K562 treated with DMSO at 1 percent for 24 hours (cell line): ENCODE measurements around the gene PHKG1. TPM values are rescaled to one million over a fixed set of nuclear protein-coding genes. Genes with fewer than 3 reads are reported as not detected.

ENCODE experiments used
- total RNA-seq: library from RNA; unstranded; fragments of 300-600 nt; gene quantifications from 2 replicates; pipeline ENCODE4 v1.2.3, GENCODE V29; 2022; ENCODE audit warnings: low read depth; ENCODE audit not compliant: insufficient read depth

The PHKG1 gene
- 1.7 and 2.3 TPM in 2 replicates for total RNA-seq

DNA sequence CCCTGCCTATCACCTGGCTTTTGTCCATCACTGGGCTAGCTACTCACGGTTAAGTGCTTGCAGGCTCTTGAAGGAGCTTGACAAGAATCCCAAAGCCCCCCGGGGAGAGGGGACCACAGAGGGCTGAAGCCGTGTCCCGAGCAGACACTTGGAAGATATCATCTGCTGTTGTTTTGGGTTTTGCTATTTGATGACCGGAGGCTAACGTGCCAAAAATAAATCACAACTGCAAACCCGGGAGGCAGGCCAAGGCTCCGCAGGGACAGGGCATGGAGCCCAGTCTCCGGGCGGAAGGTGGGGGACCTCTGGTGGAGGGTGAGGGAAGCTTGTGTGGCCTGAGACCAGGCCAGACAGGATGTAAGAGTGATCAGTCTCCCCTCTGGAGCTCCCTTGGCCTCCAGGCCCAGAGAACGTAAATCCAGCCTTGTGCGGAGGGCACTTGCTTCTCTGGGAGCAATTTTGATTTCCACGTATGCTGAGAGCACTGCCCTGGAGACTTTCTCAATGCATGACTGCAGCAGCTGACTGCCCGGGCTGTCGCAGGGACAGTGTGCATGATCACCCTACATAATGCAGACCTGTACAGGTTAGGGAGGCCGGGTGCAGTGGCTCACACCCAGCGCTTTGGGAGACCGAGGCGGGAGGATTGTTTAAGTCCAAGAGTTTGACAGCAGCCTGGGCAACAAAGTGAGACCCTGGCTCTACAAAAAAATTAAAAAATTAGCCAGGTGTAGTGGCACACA, at the start of gene PHKG1:
PHKG1 (minus strand) TSS at position 164 of the 743 bp plus-strand sequence. CDS start 4,011 bp downstream, outside the sequence.

DNA sequence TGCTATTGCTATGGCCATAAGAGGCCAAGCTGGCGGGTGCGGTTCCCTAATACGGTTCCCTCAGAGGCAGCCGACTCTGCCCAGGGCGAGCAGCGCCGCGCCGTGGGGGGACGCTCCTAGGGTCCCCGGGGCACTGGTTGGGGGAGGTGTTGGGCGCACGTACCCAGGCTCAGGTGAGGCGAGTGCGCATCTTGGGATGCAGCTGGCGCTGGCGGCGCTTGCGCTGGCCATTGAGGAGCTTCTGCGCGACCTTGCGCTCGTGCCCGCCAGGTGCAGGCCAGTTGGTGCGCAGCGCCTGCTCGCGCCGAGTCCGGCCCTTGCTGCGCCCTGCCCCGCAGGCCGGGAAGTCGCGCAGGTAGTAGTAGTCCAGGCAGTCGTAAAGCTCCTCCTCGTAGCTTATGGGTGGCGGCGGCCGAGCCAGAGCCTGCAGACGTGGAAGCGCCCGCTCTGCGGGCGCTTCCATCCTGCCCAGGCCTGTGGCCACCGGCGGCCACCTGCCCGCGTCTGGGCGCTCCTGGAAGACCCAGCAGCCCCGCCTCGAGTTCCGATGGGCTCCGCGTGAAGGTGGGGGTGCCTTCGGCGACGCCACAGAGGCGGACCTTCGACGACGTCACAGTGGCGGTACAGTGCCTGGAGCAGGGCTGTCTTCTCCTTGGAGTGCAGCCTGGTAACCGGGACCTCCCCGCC, 23.2 kb upstream of the PHKG1 start, which contains the start of gene NUPR2:
NUPR2 (minus strand) TSS at position 566 of the 687 bp plus-strand sequence; CDS start at position 463, 103 bp downstream.

DNA sequence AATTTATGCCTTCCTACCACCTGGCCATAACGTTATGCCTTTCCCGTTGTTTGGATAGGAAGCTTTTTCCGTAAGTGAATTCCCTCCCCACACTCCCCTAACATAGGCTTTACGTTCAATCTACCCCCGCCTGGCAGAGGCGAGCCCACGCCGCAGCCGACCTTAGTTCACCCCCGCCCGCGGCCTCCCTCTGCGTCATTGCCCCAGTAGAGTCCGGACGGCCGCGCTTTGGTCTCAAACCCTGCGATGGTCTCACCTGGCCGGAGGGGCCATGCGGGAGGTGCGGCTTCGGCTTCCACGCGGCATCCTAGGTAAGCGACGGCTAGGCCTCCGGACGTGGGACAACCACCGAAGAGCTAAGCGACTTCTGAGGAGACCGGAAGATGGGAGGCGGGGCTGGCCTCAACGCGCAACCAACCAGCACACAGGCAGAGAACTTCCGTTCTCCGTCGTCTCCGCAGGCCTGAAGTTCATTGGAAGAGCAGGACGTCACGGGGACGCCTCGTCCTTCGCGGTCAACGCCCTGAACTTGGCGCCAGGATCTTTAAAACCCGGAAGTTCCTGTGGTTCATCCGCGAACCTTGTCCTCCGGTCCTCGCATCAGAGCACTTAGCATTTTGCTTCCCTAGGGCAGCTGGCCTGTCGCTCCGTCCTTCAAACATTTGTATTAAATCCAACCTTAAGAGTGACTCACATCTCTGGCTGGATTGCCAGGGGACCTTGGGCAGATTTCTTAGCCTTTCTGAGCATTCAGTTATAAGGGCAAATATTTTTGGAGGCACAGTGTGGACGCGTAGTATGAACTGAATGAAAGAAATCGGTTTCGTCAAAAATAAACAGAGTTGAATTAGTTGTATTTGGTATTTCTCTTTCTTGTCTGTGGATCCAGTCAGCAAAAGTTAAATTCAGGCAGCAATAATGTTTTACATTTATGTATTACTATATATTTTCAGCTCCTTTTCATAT, 13.6 kb upstream of the PHKG1 start, which contains the start of gene CHCHD2:
CHCHD2 (minus strand) TSS at position 369 of the 966 bp plus-strand sequence; CDS start at position 306, 63 bp downstream.

DNA sequence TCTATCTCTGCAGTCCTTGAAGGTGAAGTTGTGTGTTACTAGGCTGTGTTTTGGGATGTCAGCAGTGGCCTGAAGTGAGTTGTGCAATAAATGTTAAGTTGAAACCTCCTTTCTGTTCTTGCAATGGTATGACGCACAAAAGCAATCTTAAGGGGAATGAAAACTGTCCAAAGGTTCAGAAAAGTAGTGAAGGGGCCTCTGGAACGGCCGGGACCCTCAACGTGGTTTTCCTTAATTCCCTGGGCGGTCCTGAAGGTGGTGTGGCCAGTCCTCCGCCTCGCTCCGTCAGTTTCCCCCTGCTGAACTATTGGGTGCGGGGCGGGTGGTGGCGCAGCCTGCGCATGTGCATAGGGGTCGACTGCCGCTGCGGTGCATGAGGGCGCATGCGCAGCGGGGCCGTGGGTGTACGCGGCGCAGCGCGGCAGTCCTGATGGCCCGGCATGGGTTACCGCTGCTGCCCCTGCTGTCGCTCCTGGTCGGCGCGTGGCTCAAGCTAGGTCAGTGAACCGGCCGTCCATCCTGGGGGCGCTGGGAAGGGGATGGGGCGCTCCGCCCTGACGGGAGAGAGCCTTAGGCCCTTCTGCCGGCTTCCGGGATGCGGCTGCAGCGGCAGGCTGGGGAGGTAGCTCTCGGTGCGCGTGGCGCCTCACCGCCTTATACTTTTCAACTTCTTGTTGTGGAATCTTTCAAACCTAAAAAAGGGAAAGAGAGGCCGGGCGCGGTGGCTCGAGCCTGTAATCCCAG, 28.7 kb downstream of the PHKG1 start, which contains the start of gene SUMF2:
SUMF2 (plus strand) TSS at position 405 of the 744 bp plus-strand sequence; CDS start at position 431, 26 bp downstream.

DNA sequence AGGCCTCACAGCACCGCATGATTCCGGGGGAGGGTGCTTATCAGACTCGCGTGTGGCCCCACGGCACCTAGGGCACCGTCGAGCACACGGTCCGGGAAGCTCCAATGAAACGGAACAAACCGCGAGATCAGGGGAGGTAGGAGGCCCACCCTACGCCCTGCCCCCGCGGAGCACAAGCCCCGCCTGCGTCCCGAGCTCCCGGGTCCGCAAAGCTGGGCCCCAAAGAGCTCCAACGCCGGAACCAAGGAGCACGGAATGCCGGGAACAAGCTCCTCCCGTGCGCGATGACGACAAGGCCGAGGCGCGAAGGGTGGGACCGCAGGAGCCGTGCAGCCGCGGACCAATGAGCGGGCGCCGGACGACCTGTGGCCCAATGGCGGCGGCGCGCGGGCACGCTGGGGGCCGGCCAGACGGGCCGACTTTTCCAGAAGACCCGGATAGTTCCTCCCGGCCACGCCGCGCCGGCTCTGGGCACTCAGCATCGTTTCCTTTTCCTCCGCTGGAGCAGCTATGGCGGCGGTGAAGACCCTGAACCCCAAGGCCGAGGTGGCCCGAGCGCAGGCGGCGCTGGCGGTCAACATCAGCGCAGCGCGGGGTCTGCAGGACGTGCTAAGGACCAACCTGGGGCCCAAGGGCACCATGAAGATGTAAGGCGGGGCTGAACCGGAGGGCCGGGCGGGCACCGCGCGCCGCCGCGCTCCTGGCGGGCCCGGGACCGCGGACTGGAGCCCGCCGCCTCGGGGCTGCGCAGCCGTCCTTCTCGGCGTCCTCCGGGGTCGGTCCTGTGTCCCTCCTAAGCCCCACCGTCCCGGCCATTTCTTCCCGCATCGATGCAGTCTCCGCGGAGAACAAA, 41.2 kb downstream of the PHKG1 start, which contains the start of the genes CCT6A and PSPH:
CCT6A (plus strand) TSS at position 427 of the 853 bp plus-strand sequence; CDS start at position 511, 84 bp downstream.
PSPH (minus strand) TSS at position 106 of the 853 bp plus-strand sequence. CDS start 30,232 bp downstream, outside the sequence.

Other genes starting within 250 kb of the PHKG1 start
- gene SEPTIN14, start 230.2 kb downstream of the PHKG1 start, total RNA-seq, result 0.06 and 0.21 TPM in 2 replicates
- gene ZNF713, start 205.5 kb downstream of the PHKG1 start, total RNA-seq, result 1.0 and 1.7 TPM in 2 replicates
- gene MRPS17, start 141.1 kb downstream of the PHKG1 start, total RNA-seq, result 4.8 and 5.7 TPM in 2 replicates
- gene NIPSNAP2, start 128.4 kb downstream of the PHKG1 start, total RNA-seq, result 32.6 and 37.6 TPM in 2 replicates
- 36.6 and 37.2 TPM in 2 replicates for gene PSPH, start 41.5 kb downstream of the PHKG1 start, total RNA-seq
- gene CCT6A, start 41.2 kb downstream of the PHKG1 start, total RNA-seq, result 113 and 131 TPM in 2 replicates
- gene SUMF2, start 28.7 kb downstream of the PHKG1 start, total RNA-seq, result 81.8 and 84.3 TPM in 2 replicates
- gene CHCHD2, start 13.5 kb upstream of the PHKG1 start, total RNA-seq, result 890 and 981 TPM in 2 replicates
- not detected in 2 replicates for gene NUPR2, start 23.5 kb upstream of the PHKG1 start, total RNA-seq